Sciatic nerve (tissue), 2 donors: ENCODE measurements around the gene BRD1. TPM values are rescaled to one million over a fixed set of nuclear protein-coding genes. Genes with fewer than 3 reads are reported as not detected.
A peak's percentile ranks its signal among the peaks of the same experiment; 100 is the strongest.
"Not testable (repeated sequence)": the region's sequence is repeated elsewhere in the genome, so short reads cannot be mapped to it uniquely, and the experiment has no call there.

Source experiments
- ATAC-seq: fragments of 200-7000 bp; cut with Tn5 transposase; one replicate; pipeline ENCODE4 v1.9.1; 2020; ENCODE audit warnings: mild to moderate bottlenecking, moderate library complexity
- DNase-seq: peaks from one replicate; pipeline ENCODE4 v3.0.0-alpha.2; 2020; ENCODE audit warnings: low spot score
- intact Hi-C: fragments of 100-400 bp; cut with DNase I; formaldehyde crosslinking; loops from one replicate; pipeline ENCODE4 v1.14.2; 2022
- total RNA-seq: library from RNA; stranded (reverse); fragmentation: NEBNext Ultra II Directional; extraction: Animal tissue kit (Norgen Biotek cat#: 25700); gene quantifications from one replicate; pipeline ENCODE4 v1.2.1, GENCODE V29; 2021
- donor health status: DM: no; HTN: no; CAD: no.
- donor health status: DM: no; HTN: no; CAD: no.

BRD1 gene
- total RNA-seq, 1 donor from 2014 or later: 37.7 TPM

DNA sequence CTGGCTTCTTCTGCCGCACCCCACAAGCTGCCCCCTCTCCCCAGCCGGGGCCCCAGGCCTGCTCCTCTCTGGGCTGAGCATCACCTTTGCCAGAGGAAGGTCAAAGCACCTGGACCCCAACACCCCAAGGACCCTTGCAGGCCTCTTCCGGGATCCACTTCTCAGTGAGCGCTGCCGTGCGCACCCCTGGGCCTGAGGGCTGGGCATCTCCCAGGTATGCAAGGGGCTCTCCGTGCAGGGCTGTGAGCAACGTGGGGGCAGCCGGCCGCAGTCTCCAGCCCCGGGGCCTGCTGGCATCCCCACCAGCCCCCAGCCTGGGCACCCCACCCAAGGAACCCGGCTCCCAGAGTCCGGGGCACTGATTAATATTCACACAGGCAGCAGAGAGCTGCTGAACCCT lies 64.0 kb downstream of the BRD1 start:
- intact Hi-C loops: no loop called here
- DNase-seq (peak; percentile 45), ATAC-seq (no peak)

DNA sequence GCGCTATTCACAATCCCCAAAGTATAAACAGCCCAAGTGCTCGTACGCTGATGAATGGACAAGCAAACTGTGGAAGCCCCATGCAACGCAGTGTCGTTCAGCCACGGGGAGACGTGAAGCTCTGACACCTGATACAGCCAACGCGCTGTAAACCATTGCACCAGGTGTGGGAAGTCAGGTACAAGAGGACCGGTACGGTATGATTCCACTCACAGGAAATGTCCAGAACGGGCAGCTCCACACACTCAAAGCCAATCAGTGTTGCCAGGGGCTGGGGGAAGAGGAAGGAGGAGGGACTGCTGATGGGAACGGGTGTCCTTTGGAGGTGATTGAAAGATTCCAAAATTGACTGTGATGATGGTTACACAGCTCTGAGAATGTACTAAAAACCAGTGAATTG lies 64.5 kb downstream of the BRD1 start:
- intact Hi-C loops: no loop called here
- no peak for DNase-seq
- ATAC-seq: no peak

DNA sequence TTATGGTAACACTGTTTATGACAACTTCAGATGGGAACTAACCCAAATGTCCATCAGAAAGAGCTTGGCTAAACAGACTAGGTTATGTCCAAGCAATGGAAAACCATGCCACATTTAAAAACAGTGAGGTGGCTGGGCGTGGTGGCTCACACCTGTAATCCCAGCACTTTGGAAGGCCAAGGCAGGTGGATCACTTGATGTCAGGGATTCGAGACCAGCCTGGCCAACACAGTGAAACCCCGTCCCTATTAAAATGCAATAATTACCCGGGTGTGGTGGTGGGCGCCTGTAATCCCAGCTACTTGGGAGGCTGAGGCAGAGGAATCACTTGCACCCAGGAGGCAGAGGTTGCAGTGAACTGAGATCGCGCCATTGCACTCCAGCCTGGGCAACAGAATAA lies 65.1 kb downstream of the BRD1 start:
- ATAC-seq, intact Hi-C loops, DNase-seq: not testable (repeated sequence)

DNA sequence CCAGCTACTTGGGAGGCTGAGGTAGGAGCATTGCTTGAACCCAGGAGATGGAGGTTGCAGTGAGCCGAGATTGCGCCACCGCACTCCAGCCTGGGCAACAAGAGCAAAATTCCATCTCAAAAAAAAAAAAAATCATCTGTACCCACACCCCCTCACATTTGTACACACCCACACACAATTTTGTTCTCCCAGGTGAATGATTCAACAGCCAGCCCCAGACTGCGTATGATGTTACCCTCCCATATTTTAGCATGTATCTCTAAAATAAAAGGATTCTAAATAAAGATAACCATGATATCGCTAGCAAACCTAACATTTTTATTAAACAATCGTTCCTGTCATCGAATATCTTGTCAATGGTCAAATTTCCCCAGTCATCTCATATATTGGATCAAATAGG lies 65.8 kb downstream of the BRD1 start:
- ATAC-seq (no peak), DNase-seq (no peak)
- intact Hi-C loops: no loop called here

DNA sequence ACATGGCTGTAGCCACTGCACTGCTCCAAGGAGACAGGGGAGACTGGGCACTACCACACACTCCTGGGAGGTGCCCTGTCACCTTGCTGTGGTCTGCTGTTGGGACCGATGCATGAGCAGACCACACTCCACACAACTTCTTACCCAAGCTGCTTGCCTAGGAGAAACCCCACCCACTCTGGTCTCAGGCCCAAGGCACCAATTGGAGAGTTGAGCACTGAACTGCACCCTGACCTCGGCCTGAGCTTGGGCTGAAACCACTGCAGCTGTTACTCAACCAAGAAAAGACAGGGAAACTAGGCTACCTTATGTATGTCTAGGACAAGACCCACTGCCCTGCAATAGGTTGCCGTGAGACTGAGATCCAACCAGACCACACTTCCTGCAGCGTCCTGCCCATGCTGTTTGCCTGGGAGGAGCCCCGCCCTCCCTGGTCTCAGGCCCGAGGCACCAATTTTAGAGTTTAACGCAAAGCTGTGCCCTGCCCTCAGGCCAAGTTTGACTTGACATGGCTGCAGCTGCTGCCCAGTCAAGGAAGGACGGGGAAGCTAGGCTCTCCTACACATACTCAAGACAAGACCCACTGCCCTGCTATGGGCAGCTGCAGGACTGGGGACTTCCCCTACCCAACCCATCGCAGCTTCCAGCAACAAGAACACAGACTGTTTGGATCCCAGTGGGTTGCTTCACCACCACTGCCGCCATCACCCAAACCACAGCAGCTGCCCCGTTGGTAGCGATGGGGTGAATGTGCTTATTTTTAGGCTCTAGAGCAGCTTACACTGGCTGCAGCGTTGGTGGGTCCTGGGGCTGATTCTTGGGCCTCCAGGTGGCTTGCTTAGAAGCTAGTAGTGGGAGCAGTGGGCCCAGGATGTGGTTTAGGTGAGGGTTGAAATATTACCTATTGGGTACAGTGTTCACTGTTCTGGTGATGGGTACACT lies 66.8 kb downstream of the BRD1 start:
- DNase-seq (peak; percentile 38), ATAC-seq (no peak)
- intact Hi-C loops: no loop called here

DNA sequence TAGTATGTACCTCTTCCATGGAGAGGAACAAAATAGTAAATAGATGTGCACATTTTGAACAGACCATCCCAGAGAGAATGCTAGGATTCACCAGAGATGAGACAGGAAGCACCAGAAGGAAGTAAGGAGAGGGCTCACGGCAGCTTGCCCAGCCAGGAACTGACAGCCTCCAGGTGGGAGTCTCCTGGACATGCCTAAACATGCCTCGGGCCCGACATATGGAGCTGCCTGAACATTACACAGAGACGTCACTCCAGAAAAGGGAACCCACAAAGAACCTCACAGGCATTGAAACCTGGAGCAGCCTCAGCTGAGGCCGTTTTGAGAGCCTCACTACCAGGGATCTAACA lies 67.4 kb downstream of the BRD1 start:
- no peak for ATAC-seq
- intact Hi-C loops: no loop called here

DNA sequence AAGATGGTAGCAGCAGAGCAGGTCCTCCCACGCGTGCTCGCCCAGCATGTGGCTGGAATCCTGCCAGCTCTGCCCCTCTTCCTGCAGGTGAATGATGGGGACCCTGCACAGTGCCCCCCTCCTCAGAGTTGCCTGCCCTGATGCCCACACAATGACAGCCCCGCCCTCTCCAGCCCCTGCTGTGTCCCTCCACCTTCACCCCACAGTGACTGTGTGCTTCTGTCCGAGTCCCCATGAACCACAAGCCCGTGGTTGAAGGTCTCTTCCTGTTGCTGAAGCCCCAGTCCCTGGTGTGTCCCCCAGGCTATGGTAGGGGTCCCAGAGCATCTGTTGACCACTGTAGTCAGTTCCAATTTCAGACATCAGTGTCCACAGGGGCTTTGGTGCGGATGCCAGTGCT lies 71.0 kb downstream of the BRD1 start:
- intact Hi-C loops: no loop called here
- DNase-seq (peak; percentile 61), ATAC-seq (no peak)

More for the DNA sequence above, 67.4 kb downstream of the BRD1 start:
- no peak for DNase-seq

DNA sequence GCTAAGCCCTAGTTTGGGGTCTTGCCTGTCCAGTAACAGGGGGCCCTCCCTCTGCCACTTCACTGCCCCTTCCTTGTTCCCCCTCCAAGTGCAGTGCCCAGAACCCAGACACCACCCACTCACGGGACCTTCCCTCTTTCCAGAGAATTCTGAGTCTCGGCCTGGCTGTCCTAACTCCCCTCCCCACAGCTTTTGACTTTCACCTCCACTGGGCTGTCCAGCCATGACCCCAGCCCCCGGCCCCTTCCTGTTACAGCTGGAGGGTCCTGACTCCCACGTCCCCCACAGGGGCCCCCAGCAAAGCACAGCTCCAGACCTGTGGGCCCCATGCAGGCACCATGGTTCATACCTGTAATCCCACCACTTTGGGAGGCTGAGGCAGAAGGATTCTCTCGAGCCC lies 71.5 kb downstream of the BRD1 start:
- peak; percentile 42 for DNase-seq
- intact Hi-C loops: no loop called here
- ATAC-seq: no peak

DNA sequence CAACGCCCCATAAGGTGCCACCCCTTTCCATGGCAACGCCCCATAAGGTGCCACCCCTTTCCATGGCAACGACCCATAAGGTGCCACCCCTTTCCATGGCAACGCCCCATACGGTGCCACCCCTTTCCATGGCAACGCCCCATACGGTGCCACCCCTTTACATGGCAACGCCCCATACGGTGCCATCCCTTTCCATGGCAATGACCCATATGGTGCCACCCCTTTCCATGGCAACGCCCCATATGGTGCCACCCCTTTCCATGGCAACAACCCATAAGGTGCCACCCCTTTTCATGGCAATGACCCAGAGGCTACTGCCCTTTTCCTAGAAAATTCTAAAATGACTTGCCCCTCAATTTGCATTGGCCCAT lies 72.1 kb downstream of the BRD1 start:
- intact Hi-C loops: no loop called here
- DNase-seq (no peak), ATAC-seq (no peak)

DNA sequence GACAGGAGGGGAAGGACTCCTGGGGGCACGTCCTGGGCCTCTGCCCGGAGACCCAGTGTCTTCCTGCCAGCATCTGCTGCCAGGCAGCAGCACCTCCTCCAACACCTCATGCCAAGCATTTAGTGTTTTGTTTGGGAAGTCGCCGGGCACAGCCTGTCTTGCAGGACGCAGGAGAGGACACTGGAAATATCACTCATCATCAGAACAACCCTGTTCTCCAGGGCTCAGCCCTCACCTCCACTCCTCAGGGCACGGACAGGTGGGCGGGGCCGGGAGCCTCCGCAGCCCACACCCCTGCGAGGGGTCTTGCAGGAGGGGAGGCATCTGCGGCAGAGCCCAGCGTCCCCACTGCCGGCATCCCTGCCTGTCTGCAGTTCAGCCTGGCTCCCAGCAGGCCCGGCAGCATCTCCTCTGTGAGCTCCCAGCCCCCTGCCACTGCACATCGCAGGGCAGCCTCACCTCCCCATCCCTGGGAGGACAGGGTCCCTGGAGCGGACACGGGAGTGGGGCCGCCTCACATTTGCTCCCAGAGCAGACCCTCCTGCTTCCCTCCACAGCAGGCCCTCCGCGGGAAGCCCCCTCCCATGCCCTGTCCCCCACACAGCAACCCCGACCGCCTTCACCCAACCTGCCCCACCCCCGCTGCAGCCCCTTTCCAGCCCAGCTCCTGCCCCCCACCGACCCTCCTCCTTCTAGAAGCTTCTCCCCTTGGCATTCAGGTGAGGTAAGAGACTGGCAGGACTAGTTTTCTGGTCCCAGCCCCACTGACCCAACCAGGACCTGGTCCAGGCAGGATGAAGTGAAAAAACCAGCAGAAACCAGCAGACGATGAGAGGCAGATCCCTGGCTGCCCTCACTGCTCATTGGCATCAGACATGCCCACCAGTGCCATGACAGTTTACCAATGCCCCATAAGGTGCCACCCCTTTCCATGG lies 72.7 kb downstream of the BRD1 start:
- peak; percentile 51 for DNase-seq
- intact Hi-C loops: no loop called here
- ATAC-seq: no peak

DNA sequence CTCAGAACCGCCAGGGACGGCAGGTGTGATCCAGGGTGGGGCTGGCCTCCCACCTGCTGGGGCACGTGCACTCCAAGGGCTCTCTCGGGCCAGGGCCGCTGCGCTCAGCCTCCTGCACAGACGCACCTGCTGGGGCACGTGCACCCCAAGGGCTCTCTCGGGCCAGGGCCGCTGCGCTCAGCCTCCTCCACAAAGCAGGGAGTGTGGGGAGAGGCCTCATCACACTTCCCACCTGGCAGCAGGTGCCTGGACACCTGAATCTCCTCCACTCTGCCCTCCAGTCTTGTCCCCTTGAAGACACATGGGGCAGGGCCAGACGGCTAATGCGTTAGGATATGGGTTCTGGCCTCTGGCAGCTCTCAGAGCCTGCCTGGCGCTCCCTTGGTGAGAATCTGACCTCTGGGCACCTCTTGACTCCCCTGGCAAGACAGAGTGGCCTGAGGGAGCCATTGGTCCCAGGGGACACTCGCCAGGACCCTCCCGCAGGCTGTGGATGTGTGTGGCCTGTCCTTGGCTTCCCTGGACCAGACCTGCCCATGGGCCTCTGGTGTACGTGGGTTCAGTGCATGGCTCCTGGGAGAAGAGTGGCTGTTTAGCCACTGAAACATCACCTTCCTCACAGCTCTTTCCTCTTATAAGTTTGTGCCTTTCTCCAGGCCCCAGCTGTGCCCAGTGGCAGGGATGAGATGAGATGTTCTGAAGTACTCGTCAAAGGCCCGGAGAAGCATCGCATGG lies 73.5 kb downstream of the BRD1 start:
- intact Hi-C loops: no loop called here
- no peak for ATAC-seq
- no peak for DNase-seq

DNA sequence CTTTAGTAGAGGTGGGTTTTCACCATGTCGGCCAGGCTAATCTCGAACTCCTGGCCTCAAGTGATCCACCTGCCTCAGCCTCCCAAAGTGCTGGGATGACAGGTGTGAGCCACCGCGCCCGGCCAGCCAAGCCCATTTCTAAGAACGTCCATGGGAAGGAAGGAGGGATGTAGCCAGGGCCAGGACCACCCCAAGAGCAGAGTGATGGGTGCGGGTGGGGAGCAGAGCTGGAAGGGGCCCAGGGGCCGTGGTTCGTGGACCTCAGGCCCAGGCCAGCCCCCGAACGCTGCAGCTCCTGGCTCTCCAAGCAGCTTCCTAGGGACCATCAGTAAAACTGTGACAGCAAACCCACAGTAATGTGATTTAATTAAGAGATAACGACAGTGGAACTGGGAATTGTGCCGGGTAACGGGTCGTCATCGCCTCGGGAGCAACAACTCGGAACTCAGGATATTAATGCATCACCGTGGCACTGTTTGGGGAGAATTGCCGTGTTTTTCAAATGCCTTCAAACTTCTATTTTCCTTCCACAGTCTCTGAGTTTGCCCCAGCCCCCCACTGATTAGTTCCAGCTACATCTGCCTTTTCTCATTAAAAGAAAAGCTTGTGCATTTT lies 74.3 kb downstream of the BRD1 start:
- intact Hi-C loops: no loop called here
- ATAC-seq: no peak
- DNase-seq: no peak

DNA sequence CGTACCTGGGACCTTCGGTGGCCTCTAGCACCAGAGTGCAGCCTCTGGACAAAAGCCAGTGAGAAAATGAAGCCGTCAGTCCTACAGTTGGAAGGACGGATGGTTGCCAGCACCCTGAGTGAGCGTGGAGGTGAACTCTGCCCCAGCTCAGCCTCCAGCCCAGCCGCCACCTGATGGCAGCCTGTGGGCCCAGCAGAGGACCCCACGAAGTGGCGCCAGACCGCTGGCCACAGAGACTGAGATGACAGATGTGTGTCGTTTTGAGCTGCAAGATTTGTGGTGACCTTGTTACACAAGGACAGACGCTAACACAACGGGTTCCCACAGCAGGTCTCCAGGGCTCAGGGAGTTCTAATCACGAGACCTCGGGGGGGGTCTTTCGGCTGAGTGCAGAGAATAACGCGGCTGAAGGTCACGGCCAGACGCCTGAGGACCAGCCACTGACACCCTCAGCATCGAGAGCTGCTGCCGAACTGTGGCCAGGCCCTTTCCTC lies 75.0 kb downstream of the BRD1 start:
- intact Hi-C loops: no loop called here
- peak; percentile 45 for DNase-seq

DNA sequence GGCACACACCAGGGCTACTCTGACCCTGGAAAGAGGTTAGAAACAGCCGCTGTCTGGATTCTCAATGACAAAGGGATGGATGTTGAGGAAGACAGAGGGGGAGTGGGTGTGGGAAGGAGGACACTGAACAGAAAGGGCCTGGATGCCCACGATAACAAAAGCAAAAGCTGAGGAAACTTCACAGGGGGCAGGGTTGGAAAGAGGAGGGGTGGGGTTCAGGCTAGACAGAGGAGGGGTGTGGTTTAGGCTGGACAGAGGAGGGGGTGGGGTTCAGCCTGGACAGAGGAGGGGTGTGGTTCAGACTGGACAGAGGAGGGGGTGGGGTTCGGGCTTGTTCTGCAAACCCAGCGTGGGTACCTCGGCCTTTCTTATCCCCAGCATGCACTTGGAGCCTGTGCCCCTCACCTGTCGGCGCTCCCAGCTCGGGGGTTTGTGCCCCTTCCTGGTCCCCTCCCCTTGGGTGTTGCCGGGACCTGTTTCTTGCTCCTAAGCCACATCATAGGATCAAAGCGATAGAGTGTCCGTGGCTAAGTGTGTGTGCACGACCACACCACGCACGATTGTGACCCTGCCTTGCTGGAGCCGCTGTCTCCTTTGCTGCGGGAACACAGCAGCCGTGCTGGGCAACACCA lies 75.6 kb downstream of the BRD1 start:
- peak; percentile 53 for DNase-seq
- no peak for ATAC-seq
- intact Hi-C loops: no loop called here

More for the DNA sequence above, 75.0 kb downstream of the BRD1 start:
- ATAC-seq: no peak

DNA sequence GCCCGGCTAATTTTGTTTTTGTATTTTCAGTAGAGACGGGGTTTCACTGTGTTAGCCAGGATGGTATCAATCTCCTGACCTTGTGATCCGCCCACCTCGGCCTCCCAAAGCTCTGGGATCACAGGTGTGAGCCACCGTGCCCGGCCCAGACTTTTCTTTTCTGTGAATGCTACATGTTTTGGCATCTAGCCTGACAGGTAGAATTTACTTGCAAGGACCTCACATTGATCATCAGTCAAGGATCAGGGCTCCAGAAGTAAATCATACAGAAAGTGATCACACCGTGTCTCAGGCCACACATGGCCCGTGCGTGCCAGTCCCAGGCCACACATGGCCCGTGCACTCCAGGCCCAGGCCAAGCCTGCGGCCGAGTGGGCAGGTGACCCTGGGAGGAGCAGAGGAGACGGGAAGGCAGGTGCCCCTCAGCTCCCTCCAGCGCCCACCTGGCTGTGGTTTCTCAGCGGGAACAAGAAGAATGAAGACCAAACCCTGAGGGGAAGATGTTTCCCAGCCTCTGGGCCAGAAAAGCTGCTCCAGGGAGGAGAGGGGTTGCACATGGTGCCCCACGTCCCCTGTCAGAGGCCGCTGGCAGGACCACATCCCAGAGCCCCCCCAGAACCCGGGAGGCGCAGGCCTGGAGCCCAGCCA lies 76.2 kb downstream of the BRD1 start:
- DNase-seq (no peak), ATAC-seq (no peak)
- intact Hi-C loops: no loop called here

DNA sequence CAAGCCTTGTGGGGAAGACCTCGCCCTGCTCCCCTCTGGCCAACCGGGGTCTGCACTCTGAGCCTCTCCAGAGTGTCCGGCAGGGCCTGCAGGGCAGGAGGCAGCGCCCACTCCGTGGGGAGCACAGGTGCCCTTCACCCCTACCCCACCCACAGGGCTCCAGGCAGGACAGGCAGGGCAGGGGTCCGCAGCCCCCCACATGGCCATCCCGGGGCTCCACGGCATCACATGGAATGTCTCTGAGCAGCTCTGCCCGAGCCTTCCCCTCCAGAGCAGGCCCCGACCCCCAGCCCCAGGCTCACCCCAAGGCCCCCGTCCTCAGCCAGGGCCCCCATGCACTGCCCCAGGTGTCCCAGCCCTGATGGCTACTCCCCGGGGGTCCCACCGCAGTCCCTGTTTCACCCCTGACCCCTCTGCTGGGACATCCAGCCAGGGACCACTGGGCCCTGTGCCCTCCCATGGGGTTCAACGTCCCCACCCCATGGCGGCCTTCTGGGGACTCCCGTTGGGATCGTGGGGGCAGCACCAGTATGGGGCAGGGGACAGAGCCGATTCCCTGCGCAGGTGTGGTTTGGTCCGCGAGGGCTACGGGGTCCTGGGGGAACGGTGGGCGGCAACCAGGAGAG lies 77.7 kb downstream of the BRD1 start:
- DNase-seq: no peak
- intact Hi-C loops: no loop called here
- no peak for ATAC-seq

DNA sequence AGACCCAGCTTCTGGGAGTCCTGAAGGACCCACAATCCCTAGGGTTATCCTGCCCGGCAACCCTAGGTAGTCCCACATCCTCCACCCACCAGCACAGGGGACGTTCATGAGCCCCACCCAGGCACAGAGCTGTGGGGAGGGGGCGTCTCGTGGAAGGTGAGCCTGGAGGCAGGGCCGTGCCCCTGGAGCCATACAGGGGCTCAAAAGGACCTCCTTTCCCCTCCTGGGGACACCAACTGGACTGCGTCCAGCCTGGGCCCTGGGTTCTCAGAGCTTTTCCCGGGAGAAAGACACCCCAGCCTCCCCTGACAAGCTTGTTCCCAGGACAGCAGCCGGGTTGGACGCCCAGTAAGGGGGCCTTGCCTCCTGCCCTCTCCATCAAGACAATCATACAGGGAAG lies 78.4 kb downstream of the BRD1 start:
- intact Hi-C loops: no loop called here
- ATAC-seq (no peak), DNase-seq (no peak)
